Measurements from ENCODE around the gene MRPL19.

GRCh38 chr2:75729861-75730260 is 83.3 kb downstream of the MRPL19 start:
- TF ChIP-seq CTCF (optimal IDR thresholded peaks at IDR 0.05 in 1 of 3, IDR thresholded peaks at IDR 0.05 in 1 of 3, conservative IDR thresholded peaks at IDR 0.05 in 1 of 3; ENCODE audit: extremely low read depth in 1 of 3, insufficient read depth in 2 of 3, low read length in 3 of 3) (peak in 2 of 3 experiments; percentile 13 to 17), EZH2 (IDR thresholded peaks at IDR 0.05; ENCODE audit: low read length) (no peak)
